VCaP (cell line): Measurements from ENCODE around the gene TMEM134.
"Not testable (repeated sequence)": the region's sequence is repeated elsewhere in the genome, so short reads cannot be mapped to it uniquely, and the experiment has no call there.

Experiments
- H3K27ac ChIP-seq: fragments of 450-650 bp; 2 replicates; pipeline ENCODE4 v1.5.1; 2017
- CTCF ChIP-seq: fragments of 450-650 bp; conservative IDR thresholded peaks from 2 replicates; pipeline ENCODE4 v1.5.1; 2017; ENCODE audit warnings: mild to moderate bottlenecking, moderate library complexity

TMEM134 gene, protein sequence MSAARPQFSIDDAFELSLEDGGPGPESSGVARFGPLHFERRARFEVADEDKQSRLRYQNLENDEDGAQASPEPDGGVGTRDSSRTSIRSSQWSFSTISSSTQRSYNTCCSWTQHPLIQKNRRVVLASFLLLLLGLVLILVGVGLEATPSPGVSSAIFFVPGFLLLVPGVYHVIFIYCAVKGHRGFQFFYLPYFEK

DNA sequence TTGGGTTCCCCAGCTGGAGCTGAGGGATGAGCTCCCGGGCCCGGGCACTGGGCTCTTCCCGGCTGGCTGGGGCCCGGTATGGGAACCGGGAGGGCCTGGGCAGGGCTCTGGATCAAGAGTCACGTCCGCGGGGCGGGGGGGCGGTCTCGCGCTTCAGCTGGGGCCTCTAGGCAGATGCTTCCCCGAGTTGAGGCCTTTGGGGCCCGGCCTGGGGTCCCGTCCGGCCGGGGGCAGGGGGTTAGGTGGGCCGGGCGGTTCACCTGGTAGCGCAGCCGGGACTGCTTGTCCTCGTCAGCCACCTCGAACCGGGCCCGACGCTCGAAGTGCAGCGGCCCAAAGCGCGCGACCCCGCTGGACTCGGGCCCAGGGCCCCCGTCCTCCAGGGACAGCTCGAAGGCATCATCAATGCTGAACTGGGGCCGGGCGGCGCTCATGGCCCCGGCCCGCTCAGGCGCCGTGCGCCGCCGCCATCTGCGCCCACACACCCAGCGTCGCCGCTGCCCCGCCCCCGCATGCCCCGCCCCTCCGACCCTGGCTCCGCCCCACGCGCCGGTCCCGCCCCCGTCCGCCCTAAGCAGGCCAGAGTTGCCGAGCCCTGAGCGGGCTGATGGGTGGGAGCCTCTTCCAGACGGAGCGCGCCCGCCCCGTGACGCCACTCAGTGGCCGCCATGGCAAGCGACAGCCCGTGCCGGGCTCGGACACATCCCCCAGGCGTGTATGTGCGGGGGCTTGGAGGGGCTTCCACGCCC, at the start of gene TMEM134:
TMEM134 (minus strand) TSS at position 493 of the 749 bp plus-strand sequence; CDS start at position 434, 59 bp downstream.
- peak; percentile 85 for TF ChIP-seq CTCF
- H3K27ac ChIP-seq: peak within 1 kb of the TSS; percentile 98

DNA sequence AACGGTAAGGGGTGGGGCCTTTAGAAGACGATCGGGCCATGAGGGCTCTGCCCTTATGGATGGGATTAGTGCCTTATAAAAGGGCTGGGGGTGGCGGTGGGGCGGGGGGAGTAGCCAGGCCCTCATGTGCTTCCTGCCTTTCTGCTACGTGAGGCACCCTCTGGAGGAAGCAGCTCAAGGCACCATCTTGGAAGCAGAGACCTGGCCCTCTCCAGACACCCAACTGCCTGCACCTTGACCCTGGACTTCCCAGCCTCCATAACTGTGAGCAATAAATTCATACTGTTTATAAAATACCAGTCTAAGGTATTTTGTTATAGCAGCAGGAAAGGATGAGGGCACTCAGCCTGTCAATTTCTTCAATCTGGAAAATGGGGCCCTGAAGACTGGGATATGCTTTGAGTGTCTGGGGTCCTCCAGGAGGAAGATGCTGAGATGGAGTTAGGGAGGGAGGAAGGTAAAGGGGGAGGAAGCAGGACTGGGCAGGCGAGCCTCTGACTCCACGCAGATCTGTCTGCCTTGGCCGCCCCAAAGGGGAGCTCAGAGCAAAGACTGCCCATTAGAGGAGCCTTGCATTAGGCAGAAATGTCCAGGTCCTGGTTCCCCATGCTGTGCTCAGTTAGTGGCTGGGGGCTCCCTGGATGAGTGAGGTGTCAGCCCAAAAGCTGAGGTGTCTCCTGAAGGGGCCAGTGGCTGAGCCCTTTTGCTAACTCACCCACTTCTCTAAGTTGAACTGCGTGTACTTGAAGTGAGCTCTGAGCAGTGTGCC, 48.9 kb upstream of the TMEM134 start:
- H3K27ac ChIP-seq: no peak overlapping the region
- no peak for TF ChIP-seq CTCF

DNA sequence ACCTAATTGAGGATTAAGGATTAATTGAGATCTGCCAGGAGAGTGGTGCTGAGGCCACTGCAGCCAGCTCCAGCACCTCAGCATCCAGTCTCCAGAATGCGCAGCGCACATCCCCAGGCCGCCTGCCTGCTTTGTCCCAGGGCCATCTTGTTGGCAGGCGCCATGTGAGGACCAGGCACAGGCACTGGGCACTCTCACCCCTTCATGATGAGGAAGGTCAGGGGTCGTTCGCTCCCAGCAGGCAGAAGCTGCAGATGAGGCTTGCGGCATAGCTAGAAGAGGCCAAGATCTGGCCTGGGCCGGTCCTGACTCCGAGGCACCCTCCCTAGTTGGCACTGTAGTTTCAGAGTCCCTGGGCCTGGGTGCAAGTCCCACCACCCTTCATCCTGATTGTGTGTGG, 47.8 kb upstream of the TMEM134 start:
- TF ChIP-seq CTCF: no peak

DNA sequence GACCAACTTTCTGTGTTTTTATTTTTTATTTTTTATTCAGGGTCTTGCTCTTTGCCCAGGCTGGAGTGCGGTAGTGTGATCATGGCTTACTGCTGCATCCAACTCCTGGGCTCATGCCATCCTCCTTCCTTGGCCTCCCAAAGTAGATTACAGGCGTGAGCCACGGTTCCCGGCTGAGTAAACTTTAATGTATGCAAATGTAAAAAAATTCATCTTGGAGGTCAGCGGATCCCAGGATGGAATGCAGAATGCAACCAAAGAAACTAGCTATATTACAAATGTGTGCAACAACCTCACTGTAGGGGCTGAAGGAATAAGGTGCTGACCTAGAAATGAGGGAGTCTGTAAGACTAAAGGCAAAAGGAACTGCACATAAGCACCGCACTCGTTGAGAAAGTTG, 45.1 kb upstream of the TMEM134 start:
- TF ChIP-seq CTCF: no peak
- H3K27ac ChIP-seq: no peak overlapping the region

More for the DNA sequence above, 47.8 kb upstream of the TMEM134 start:
- no peak overlapping the region for H3K27ac ChIP-seq

DNA sequence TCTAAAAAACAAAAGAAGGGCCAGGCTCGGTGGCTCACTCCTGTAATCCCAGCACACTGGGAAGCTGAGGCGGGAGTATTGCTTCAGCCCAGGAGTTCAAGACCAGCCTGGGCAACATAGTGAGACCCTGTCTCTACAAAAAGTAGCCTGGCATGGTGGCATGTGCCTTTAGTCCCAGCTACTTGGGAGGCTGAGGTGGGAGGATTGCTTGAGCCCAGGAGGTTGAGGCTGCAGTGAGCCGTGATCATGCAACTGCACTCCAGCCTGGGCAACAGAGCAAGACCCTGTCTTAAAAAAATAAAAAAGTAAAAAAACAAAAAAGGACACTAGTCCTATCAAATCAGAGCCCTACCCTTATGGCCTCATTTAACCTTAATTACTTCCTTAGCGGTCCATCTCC, 42.5 kb upstream of the TMEM134 start:
- H3K27ac ChIP-seq: not testable (repeated sequence)

GRCh38 chr11:67510023-67510345, 40.9 kb upstream of the TMEM134 start:
- no peak overlapping the region; the same call in 1 of the 2 replicates for H3K27ac ChIP-seq
- no peak for TF ChIP-seq CTCF

- peak overlapping the region; percentile 93 for H3K27ac ChIP-seq
- TF ChIP-seq CTCF: no peak
Measured at GRCh38 chr11:67508486-67509121, 39.6 kb upstream of the TMEM134 start.
